HG03025 (cell line): ENCODE measurements around the gene ALG14.

Experiments
- ATAC-seq: cut with Tn5 transposase; IDR thresholded peaks from one replicate; pipeline ENCODE4 v1.9.1; 2021; ENCODE audit warnings: mild to moderate bottlenecking, moderate library complexity; ENCODE audit not compliant: unreplicated experiment, low FRiP score

Gene ALG14

DNA sequence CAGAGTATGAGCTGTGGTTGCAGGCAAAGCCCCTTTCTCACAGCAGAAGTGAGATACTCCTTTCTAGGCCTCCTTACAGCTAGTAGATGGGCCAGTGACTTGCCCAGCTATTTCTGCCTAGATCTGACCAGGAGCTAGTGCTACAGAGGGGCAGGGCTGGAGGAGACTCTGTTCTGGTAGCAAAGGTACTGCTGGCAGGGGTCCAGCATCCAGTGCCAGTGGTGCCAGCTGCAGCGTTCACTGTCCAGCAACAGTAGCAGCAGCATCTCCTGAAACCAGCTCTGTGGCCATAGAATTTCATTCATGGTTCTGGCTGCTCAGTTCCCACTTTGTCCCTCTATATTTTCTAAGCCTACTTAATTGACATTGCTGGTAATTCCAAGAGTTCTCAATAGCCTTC, 83.4 kb downstream of the ALG14 start:
- ATAC-seq: no peak

DNA sequence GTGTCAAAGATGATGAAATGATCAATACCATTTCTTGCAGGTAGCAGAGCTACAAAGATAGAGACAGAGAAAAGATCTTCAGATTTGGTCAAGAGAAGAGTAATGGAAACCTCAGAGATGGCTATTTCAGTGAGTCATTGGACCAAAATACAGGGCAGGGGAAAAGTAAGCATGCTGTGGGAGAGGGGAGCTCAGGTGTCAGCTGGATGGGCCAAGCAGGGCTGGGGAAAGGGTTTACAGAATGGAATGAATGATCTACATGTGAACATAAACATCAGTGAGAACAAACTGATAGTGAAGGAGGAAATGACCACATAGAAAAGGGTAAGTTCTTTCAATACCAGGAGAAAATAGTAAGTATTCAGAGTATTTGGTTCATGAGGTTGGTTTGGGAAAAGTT, 84.4 kb downstream of the ALG14 start:
- ATAC-seq: no peak

DNA sequence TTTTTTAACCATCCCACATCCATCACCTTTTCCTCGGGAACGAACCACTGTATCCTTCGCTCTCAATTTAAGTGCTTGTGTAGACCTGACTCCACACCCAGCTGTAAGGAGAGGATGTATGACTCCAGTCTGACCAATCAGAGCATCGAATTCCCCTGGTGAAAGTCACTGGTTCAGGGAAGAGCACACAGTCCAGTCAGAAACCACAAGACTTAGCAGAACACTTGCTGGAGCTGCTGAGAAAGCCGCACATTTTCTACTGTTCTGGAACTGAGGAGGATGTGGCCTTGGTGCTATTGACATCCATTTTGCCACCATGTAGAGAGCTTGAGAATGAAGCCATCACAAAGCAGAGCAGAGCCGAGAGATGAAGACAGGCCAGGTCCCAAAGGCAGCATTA, 86.0 kb downstream of the ALG14 start:
- no peak for ATAC-seq

DNA sequence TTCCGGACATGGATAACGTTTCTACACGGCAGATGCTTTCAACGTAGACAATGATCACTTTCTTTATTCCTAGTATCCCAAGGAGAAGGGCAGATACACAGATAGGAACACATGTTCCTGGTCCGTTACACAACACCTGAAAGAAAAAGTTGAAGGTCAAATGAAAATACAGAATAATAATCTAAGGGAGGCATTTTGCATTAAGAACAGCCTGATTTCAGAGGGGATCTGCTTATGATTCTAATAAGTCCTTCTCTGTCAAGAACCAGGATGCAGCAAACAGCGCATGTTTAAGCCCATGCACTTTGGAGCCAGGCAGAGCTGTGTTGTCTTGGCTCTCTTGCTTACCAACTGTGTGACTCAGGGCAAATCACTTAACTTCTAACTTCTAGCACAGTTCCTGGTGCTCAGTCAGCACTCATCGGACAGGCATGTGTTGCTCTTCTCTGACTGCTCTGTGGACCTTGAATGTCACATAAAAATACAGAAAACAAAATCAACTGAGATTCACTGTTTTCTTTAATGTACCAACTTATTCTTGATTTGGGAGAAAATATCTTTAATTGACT, 89.5 kb downstream of the ALG14 start:
- ATAC-seq: no peak

DNA sequence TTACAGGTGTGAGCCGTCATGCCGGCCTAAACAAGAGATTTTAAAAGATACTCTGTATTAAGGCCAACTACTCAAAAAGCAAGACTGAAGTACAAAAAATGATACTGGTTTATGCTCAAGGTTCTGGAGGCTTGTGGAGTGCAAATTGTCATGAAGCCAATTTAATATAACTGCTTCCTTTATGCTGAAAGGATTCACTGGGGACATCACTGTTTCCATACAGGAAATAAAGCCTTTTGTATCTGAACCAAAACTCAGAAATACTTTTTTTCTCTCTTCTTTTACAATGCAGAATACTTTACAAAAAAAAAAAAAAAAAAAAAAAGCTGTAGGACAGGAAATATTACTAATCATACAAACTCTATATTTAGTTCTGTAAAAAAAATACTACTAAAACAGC, 90.4 kb downstream of the ALG14 start:
- ATAC-seq: no peak

DNA sequence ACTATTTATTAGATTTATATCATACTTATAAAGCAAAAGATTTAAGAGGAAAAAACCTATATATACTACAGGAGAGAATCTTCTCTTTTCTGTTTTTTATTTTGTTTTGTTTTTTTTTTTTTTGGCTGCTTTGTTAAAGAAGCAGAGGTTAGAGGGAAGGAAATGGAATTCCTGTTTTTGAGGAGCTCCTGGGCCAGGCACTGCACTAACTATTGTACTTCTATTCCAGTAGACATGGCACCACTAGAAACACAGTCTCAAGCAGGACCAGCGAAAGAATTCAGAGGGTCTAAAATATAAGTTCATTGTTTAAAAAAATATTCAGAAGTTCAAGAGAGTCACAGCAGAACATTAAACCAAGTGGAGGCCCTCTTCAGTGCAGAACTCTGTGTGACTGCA, 91.2 kb downstream of the ALG14 start:
- ATAC-seq: no peak

DNA sequence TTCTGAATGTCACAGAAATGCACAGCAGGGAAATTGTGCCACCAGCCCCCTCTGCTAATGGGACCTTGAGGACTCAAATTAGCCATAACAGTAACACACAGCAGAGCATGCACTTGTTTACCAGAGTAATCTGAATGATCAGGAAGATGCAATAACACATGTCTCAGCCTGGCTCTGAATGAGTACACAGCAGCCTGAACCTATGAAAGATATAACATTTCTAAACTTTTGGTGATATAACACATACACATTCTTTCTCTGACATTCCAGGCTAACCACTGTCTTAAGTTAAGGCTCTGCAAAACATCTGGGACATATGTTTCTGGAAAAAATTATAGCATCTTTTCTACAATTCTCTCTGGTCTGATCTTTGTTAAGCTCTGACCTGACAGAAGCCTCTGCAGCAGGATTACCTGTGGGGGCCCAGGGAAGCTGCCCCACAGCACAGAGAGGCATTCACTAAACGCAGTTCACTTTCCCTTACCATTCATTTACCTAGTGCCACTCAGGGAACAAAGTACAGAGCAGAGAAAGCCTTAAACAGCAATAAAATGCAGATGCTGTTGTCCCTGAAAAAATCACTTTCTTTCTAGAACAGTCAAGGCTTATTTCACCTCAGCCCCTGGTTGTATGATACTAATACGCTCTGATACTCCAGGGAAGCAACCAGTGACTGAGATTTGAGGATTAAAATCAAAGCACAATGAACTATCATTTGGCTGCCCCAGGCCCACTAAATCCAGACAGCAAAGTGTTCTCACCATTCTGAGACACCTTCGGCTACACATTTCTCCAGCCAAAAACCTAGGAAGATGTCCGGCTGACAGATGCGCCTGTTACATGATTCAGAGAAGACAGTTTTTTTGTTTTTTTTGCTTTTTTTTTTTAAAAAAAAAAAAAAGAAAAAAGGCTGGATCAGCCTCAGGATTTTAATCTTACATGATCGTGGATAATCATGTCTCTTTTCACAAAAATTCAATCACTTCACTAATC, 91.9 kb downstream of the ALG14 start:
- no peak for ATAC-seq

DNA sequence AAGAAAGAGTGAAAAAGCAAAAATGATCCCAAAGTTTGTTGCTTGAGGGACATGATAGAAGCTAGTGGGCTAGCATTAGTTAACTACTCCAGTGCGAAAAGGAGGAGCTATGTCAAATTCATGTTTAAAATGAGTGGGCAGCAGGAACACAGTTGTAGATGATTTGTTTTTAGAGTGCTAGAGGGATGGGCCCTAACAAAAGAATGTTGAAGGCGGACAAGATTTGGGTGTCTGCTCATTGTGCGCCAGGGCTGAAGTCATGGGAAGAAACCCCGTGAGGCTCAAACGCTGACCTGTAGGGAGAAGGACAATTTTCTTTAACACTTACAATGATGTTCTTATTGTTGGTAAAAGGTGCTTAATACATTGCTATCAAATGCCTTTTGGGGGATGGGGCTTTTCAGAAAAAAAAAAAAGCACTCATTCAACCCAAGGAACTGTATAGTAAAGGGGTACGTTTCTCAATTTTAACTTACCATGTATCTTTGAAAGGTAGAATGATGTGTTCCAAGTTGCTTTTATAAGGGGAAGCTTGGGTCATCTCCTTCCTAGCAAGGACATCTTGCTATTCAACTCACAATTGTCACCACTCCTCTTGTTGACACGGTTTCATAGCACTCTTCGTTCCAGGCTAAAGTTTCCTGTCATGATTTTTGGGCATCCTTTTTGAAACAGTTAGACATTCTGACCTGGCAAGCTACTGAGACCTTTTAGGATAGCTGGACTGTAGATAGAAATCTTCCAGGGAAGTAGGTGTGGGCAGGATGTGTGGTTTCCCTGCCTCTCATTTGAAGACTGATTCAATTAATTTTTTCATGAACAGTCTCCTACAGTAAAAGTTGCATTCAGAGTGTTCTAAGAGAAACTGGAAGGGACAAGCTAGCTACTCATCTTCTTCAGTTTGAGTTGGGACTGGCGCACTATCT, 92.8 kb downstream of the ALG14 start:
- no peak for ATAC-seq

DNA sequence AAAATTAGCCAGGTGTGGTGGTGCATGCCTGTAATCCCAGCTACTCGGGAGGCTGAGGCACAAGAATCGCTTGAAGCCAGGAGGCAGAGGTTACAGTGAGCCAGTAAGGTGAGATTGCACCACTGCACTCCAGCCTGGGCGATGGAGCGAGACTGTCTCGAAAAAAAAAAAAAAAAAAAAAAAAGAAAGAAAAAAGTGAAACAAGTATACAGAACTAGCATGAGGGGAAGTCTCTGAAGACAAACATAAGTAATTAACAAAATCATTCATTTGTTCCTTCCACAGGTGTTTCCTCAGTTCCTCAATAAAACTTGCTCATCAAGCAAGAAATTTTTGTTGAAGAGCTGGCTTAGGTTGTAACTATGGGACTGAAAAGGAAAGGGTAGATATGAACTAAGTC, 93.6 kb downstream of the ALG14 start:
- no peak for ATAC-seq

DNA sequence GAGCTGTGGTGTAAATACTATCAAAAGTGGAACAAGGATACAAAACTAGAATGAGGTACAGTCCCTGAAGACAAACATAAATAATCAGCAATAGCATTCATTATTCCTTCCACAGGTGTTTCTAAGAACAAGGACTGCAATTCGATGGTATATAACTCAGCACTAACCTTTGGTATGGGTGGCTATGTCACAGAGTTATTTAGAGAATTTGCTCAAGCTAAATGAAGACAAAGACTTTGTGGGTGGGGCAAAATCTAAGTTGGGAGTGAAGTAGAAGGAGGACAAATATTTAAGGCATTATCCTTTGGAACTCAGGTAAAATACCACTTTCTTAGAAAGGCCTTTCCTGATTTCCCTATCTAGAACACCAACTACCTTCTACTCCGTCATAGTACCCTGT, 94.3 kb downstream of the ALG14 start:
- ATAC-seq: no peak

DNA sequence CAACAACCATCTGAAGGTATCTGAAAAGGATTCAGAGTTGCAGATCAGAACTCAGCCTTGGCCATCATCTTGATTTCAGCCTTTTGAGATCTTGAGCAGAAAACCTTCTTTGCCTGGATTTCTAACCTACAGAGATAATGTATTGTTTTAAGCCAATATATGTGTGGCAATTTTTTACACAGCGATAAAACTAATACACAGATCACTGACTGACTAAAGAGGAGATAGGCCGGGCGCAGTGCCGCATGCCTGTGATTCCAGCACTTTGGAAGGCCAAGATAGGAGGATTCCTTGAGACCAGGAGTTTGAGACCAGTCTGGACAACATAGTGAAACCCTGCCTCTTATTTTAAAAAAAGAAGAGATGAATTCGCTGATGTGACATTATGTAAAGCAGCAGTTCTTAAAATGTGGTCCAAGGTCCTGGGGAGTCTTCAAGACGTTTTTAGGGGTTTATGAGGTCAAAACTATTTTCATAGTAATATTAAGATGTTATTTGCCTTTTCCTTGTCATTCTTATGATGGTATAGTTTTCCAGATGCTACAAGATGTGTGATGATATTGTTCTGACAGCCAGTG, 95.7 kb downstream of the ALG14 start:
- no peak for ATAC-seq

DNA sequence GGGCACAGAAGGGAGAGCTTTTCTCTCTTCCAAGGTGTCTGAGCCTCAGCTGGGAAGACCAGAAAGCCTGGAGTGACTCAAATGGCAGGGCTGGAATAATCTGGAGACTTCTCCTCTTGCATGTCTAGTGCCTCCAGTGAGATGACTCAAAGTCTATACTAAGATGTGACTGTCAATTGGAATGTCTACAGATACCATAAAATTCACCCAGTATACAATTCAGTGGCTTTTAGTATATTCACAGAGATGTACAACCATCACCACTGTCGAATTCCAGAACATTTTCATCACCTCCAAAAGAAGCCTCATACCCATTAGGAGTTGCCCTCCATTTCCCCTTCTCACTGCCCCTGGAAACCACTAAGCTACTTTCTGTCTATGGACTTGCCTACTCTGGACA, 97.9 kb downstream of the ALG14 start:
- ATAC-seq: no peak

DNA sequence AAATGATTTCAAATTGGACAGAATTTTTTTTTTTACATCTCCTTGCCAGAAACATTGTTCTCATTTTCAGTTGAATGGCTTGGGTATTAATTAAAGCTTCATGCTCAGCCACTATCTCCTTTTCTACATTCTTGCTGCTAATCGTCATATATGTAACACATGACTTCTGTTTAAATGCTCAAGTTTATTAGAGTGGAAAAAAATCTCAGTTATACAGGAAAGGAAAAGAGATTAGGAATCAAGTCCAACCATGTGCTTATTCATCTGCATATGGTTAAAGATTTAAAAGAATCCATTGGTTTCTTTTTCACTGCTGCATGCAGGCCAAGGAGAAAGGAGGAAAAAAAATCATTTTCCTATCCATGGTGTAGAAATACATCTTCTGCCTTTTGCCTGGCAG, 98.5 kb downstream of the ALG14 start:
- ATAC-seq: no peak

DNA sequence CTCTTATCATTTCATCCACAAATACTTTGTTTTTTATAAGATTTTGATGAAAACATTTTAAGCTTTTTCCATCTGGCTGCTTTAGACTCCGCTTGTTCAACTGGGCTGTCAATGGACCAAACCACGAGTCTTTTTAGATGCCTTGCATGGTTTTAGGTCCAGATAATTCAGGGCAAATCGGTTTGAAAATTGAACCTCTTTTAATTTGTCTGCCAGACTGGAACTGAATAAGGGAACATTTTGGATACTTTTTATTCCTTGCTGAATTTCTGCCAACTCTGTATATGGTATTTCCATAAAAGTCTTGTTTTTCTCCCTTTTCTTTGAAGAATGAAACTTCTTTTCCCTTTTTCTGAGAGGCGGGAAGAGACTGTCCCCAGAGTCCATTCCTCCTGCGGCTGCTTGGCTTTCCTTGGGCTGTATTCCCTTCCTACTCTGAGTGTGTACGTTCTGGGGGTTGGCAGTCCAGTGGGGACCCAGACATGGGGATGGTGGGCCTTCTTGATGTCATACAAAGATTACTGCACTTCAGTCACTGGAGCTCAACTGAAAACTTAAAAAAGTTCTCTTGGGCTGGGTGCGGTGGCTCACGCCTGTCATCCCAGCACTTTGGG, 99.3 kb downstream of the ALG14 start:
- no peak for ATAC-seq

DNA sequence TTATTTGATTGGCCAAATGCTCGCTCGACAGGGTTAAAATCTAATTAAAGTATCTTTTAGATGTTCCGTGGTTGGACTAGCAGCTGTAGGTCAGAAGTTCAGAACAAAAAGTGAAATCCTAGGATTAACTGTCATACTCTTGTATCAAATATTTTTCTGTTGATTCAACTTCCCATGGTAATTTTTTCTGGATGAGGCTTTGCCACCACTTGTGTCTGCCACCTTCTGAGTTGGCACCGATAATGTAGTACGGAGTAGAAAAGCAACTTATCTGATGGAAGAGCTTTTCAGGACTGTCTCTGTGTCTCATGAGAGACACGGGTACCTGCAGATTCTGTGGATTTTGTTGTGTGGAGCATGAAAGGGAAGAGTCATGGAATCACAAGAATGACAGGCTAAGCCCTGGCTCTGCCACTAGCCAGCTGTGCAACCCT, 101.2 kb downstream of the ALG14 start:
- ATAC-seq: no peak

DNA sequence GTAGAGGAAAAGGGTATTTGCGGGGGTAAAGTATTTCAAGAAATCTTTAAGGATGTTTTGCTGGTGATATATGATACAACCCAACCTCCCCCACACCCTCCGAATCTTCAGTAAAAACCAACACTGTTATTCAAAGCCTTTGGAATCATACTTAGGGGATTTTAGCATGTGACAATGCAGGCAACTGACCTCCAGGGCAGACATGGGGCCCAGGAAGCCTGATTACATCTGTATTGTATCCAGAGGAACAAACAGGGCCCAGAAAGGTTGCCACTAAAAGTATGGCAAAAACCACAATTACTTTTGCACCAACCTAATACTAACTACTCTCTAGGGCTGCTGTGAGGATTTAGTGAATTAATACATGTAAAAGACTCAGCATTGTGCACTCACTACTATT, 102.0 kb downstream of the ALG14 start:
- ATAC-seq: no peak

DNA sequence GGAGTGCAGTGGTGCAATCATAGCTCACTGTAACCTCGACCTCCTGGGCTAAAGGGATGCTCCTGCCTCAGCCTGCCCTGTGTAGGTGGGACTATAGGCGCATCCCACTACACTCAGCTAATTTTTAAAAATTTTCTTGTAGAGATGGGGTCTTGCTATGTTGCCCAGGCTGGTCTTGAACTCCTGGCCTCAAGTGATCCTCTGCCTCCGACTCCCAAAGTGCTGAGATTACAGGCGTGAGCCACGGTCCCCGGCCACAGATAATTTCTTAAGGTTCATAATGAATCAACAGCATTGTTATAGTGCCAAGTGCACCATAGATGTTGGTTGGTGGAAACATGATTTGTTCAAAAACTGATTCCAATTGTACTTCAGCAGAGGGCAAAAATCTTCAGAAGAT, 103.6 kb downstream of the ALG14 start:
- ATAC-seq: no peak

DNA sequence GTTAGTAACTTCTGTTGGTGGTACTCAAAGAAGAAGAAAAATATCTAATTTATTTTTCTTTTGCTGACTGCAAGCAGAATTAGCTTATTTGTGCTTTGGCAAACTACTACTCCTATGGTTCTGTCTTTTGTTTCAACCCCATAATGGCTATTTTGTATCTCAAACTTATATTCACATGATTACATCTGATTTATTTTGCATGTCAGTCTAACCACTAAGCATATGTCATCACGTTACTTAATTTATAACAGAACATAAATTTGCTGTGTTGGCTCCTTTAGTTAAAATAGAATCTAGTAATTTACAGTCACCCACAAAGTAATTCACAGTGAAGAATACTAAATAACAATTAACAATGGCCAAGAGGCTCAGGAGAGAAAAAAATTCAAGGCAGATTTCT, 106.7 kb downstream of the ALG14 start:
- no peak for ATAC-seq

DNA sequence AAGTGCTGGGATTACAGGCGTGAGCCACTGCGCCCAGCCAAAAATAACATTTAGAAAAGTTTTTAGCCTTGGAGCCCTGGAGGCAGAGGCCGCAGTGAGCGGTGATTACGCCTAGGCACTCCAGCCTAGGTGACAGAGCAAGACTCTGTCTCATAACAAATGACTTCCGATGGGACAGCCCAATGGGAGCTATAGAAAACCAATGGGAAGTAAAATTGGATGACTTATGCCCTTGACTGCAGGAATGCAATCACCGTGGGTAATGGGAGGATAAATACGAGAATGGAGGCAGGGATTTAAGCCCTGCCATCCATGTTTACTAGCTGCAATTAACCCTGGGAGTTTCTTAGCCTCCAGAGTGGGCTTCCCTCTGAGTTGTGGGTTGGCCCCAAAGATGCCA, 108.9 kb downstream of the ALG14 start:
- ATAC-seq: no peak
